UCSD-AML1 (cell line): ENCODE results near the gene ELMO1.

Experiments
- DNase-seq: peaks from one replicate; lab custom pipeline; 2025; ENCODE audit not compliant: unreplicated experiment; lab: John Stamatoyannopoulos, UW

The ELMO1 gene

DNA sequence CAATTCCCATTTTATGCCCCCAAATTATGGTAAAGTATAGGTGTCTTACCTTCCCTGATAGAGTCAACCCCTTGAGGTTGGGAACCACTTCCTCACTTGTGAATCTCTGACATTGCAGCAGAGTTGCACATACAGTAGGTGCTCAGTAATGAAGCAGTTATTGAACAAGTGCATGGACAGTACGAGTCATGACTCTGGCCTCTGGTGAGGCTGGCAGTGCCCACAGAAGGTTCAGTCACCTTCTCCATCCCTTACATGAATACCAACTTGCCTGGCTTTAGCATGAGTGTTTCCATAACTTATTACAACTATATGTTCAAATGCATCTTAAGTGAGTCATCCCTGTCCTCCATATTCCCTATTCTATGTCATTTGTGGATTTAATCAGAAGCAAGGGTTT is 340.0 kb downstream of the ELMO1 start:
- no peak for DNase-seq

DNA sequence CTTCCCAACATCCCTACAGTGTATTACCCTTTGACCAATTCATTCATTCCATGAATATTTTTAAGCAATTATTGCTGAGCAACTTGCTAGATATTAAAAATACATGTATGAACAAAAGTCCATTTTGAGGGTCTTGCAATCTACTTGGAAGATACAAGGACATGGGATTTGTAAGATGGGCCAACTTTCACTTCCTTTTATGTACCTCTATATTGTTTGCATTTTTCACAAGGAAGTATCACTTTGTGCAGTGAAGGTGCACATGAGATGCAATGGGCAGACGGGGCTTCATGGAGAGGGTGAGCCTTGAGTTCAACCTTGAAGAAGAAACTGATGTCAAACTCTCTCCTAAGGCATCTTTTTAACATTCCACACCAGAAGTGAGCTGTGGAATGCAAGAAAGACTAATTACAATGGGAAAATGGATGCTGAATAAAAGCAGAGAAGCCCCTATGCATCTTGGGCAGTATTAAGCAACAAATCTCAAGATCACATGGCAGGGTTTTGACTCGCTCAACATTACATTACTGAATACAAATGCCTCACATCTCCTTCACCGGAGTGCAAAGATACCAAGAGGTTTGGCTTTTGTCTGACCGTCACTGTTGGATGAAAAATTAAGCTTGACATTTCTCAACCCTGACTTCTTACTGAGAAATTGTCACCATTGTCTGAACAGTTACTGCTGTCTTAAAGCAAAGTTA is 341.5 kb downstream of the ELMO1 start:
- DNase-seq: no peak

DNA sequence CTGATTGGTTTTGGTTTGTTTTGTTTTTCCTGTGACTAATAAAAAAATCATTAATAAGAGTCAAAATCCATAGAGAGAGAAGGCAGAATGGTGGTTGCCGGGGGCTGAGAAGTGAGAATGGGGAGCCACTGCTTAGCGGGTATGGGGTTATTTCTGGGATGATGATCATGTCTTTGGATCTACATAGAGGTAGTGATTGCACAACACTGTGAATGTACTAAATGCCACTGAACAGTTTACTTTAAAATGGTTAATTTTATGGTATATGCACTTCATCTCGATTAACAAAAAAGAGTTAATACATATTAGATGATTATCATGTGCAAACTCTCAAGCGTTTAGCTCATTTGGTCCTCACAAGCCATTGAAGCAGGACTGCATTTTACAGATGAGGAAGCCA is 342.9 kb downstream of the ELMO1 start:
- DNase-seq: no peak

DNA sequence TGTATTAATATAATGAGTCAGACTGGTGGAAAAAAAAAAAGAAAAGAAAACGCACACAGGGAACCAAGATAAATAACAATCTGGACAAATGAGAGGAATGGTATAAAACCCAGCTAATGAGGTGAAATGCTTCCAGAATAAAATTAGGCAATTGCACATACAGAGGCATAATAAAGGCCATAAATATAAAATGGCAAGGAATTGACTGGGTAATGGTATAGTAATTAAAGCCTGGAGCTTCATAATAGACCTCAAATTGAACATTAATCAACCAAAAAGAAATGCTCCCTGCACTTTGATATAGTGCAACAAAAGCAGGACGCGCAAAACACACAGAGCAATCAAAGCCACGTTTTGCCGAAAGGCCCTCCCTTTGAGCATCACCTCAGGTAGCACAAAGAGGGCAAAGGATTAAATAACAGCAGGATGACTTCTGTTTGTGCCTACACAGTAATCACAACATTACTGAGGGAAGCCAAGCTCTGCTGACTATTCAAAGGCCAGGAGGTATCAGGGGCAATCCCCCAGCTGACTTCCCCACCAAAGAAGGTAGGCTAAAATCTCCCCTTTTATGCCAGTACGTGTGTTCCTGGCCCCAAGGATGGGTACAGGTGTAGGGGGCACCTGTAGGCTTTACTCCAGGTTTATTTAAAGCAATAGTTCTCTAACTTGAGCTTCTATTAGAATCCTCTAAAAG is 343.7 kb downstream of the ELMO1 start:
- DNase-seq: no peak

DNA sequence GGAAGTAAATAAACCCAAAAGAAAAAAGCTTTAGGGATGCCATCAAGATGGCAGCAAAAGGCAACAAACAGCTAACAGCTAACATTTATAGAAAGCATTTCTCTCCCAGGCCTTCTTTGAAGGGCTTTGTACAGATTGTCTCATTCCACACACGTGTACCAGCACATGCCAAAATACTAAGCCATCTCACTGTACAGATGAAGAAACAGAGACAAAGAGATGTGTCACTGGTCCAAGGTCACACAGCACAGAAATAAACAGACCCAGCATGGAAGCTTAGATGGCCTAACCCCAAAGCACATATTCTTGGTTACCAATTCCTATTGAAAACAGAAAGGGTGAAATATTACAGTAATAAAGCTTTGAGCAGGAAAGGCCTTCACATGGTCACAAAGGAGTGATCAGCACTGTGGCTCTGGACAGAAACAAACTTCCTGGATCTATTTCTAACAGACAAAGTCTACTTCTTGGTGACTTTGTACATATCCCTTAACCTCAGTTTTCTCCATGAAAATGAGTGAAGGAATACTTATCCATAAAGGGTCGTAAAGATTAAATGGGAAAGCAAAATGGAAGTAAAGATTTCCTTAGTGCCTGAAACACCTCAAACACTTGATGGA is 346.0 kb downstream of the ELMO1 start:
- DNase-seq: no peak

DNA sequence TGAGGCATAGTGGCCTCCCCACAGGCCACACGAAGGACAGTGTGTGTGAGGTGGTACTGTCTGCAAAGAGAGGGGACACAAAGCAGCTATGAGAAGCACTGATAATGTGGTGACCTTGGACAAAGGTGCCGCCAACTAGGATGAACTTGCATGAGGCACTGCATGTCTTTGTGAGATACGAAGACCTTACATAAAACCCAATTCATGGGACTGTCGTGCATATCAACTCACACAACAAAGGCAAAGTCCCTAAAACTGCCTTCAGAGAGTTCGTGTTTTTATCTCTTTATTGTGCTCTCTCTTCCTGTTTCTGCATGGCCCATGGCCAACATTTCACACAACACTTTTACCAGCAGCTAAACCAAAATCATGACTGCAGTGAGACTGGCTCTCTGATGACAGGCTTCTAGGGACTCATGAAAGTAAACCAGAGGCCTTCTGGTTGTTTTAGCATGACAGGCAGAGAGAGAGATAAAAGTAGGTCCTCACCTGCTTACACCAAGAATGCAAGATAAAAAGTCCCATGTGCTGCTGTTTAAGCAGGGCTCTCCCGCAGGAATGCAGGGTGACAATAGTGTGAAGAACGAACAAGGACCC is 347.8 kb downstream of the ELMO1 start:
- no peak for DNase-seq

DNA sequence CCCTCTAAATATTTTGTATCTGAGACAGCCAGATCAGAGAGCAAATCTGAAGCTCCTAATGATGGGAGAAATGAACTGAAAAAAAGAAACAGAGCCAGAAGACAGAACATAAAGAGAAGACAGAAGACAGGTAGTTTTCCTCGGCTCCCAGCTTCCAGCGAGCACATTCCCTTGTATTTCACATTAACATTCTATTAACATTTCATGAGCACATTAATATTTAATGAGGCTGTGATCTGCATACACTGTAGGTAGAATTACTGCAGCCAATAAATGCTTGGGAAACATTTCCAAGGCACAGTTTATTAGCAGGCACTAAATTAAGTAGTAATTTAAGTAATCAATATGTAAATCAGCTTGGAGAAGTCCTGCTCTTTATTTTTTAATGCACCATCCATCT is 349.9 kb downstream of the ELMO1 start:
- no peak for DNase-seq

DNA sequence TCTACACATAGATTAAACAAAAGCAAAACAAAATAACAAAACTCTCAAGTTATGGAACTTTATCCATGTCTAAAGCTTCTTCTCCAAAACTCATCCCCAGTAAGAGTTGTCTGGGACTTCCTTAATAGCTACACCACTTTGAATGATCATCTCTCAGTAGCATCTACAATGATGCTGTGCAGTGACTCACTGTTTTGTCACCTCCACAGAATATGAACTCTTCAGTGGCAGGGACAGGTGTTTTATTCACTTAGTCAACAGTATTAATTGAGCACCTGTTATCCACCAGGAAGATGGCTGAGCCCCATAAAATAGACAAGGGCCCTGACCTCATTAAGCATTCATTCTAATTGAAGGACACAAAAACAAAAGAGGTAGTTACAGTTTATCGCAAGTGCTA is 350.7 kb downstream of the ELMO1 start:
- no peak for DNase-seq

DNA sequence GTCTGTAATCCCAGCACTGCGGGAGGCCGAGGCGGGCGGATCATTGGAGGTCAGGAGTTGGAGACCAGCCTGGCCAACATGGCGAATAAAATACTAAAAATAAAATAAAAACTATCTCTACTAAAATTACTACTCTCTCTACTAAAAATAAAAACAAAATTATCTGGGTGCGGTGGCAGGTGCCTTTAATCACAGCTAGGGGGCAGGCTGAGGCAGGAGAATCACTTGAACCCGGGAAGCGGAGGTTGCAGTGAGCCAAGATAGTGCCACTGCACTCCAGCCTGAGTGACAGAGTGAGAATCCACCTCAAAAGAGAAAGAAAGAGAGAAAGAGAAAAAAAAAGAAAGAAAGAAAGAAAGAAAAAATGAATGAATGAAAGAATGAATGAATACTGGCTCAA is 351.4 kb downstream of the ELMO1 start:
- DNase-seq: no peak

DNA sequence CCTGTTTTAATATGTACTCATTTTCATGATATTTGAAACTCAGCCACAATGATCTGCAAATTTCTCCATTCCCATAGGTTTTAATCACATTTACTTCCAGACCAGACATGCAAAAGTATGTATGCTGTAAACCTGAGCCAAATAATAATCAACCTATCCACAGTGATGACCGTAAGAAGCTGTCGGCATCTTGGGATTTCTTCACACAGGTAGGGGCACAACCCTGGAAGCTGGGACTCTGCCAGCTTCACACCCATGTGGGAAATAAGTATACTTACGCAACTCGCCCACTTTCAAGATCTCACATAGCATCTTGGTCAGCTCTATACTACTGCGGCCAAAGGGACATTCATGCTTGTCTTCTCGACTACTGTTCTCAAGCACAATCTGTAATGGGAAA is 352.3 kb downstream of the ELMO1 start:
- no peak for DNase-seq

DNA sequence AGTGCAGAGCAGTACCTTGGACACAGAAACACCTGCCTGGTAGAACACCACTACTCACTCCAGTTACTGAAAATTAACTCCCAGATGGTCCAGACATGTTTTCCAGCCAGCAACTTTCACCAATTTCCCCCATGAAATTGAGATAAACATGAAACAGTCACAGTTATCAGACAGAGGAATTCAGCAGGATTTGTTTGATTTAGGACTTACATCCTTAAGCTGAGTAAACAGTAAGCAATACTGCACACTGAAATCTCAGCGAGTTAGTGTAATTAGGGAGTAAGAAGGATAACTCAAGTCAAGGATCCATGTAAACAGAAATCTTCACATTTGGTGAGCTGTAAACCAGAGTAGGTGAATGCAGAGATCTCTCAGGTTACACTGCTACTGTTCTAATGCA is 353.5 kb downstream of the ELMO1 start:
- no peak for DNase-seq

DNA sequence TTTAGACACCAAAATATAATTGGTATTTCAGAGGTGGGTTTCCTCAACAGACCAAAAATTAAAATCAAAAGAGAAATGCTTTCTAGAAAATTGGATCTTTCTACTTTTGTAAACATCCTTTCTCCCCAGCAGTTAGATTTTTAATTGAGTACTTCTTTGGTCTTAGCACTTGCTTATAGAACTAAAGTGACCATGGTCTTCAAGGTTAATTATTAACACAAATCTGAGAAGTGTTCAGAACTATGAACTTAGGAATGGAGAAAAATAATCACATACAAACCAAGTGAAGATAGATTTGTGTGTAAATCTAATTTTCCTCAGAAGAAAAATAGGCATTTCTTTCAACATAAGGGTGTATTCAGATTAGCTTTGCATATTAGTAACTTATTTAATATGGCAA is 355.4 kb downstream of the ELMO1 start:
- no peak for DNase-seq

DNA sequence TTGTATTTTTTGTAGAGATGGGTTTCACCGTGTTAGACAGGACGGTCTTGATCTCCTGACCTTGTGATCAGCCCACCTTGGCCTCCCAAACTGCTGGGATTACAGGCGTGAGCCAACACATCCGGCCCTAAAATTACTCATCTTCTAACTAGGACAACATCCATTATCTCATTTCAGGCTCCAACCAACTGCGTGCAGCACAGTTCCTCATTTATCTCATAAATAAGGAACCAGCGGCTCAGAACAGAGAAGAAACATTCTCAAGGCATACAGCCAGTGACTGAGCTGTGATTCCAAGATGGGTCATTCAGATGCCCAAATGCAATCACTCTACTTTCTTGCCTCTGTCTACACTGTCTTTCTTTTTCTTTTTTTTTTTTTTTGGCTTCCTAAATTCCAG is 356.1 kb downstream of the ELMO1 start:
- no peak for DNase-seq

DNA sequence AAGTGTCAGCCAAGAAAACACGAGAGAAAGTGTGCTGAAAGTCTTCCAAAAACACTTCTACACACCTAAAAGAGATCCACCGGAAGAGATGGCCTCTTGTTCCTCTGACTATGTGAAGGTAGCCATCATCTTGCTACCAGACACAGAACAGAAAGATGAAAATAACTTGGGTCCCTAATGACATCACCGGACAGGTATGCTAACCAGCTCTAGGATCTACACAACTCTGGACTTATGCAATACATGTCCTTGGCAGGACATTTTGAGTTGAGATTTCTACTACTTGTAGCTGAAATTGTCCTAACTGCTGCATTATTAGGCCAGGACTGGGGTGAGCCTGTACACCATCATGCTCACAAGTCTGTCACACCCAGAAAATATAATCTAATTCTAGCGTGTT is 358.7 kb downstream of the ELMO1 start:
- no peak for DNase-seq

DNA sequence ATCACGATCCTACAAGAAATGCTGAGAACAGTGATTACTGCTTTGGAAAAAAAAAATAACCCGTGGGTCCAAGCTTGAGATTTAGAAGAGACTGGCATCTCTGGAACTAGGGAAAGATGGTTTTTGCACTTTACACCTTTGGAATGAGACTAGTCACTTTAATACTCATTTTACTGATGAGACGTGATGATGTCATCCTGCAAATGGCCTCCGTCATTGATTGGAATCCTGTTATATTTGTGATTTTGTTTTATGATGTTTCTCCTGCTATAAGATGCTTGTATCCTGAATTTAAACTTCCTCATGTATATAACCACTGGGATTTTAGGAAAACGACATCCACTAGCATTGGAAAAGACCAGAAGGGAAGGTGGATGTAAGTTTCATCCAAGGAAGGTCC is 363.1 kb downstream of the ELMO1 start:
- DNase-seq: no peak

DNA sequence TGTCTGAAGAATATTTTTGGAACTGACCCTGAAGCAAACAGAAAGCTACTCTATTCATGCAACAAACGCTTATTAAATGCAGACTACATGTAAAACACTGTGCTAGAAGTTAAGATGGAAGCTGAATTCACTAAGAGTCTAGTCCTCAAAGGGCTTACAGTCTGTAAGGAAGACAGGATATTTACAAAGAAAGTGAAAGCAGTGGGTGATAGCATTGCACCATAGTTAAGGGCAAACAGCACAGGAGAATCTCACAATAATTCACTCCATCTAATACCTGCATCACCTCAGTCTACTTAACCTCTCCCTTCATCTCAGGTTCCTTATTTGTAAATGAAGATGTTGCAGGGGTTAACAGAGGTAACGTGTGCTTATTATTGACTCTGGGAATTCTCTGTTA is 364.4 kb downstream of the ELMO1 start:
- DNase-seq: no peak

DNA sequence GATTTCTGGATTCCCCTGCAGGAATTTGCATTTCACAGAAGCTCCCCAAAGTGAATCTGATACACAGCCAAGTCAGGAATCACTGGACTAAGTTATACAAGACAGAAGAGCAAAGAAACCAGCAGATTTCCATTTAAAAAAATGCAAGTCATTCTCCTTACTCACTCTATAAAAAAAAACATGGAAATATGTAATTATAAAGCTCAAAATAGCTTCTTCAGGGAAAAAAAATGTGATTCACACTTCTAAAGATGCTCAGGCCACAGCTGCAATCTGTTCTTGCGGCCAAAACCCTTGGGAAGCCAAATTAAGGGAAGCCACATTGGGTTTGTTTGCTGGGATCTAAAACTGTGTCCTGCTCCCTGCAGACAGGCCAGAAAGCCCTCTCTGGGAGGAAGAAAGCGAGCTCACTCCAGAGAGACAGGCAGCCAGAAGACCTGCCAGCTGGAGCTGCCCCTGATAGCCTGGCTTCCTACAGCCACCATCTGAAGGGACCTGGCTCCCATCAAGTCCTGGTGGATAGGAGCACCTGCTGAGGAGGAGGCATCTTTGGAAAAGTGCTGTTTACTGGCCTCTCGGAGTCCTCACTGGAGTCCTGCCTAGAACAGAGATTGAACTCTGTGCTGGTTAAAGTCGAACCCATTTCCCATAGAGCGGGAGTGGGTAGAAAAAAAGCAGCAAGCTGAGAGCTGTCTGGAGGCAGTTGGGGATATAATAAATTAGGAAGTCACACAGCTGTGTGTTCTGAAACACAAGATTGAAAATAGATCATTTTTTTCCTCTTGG is 365.2 kb downstream of the ELMO1 start:
- no peak for DNase-seq

DNA sequence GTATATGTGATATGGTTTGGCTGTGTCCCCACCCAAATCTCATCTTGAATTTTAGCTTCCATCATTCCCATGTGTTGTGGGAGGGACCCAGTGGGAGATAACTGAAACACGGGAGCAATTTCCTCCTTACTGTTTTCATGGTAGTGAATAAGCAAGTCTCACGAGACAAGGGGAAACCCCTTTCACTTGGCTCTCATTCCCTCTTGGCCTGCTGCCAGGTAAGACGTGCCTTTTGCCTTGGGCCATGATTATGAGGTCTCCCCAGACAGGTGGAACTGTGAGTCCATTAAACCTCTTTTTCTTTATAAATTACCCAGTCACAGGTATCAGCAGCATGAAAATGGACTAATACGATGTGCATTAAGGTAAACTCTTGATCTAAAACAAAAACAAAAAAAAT is 367.2 kb downstream of the ELMO1 start:
- DNase-seq: no peak

DNA sequence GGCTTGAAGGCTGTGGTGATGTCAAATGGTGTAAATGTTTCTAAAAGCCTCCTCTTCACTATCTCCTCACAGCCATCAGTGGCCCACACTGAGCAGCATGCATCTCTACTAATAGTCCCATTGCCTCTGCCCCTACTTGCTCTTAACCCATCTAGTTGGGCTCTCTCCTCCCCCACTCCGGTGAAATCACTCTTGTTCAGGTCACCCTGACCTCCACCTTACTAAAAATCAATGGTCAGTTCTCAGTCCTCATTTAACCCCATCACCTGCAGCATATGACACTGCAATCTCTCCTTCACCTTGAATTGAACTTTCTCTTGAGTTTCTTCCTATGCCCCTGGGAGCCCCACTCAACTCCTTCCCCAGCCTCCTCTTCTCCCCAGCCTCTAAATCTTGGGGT is 369.2 kb downstream of the ELMO1 start:
- no peak for DNase-seq

DNA sequence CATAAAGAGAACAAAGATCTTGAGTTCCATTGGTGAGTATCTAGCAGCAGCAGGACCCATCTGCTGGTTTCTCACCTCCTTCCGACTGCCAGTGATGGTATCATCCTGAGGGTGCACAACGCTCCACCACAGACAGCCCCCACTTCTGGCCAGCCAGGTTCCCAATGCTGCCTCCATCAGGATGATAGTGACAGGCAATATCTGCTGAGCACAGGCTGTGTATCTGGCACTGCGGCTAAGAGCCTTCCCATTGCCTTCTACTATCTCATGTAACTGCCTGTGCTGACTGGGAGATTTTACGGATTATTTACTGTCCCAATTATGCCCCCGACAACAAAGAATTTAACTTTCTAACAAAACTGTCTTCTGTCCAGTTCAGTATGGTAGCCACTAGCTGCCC is 372.0 kb downstream of the ELMO1 start:
- DNase-seq: no peak

DNA sequence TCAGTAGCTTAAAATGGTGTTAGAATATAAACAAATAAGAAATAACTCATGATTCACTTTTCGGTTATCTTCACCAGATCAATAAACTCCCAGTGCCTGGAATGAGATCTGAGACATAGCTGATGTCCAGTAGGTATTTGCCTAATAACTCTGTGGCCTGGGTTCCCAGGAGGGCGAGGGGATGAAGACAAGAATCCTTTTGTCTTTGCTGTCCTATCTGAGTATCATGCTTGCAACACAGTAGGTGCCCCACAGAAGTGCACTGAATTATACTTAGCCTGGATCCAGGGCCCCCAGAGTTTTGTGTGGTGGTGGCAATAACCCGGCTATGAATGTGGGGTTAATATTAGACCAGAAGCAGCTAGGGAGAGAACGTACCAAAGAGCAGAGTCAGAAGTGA is 374.3 kb downstream of the ELMO1 start:
- DNase-seq: no peak
